ENCODE results near the gene WNT1. TPM values are rescaled to one million over a fixed set of nuclear protein-coding genes. Genes with fewer than 3 reads are reported as not detected.

The WNT1 gene
- total and polyA plus RNA-seq, 2 donors (not counting 1 experiment from before 2014, with no cell fraction given): not detected

DNA sequence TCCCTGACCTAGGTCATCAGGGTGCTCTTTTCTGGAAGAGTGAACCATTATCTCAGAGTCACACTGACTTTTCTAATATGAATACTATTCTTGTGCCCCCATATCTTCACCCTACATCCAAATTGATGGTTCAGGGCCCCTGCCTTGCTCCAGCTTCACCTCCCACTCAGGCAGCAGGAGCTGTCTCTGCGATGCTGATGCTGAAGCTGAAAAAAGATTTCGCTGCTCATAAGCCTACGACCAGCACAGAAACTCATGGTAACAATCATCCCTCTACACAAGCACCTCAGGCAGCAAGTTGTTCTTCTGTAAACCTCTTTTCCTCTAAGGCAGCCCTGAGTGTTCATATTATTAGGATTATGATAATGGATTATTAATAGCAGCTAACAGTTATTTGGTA is 24.1 kb upstream of the WNT1 start:
- Histone ChIP-seq H4K20me1 (ENCODE audit: control insufficient read depth, extremely low read depth, insufficient read depth, low read length) (no peaks in the 10 kb centered on the region), H3K27me3 (ENCODE audit: control insufficient read depth, insufficient read depth, low read length) (no peaks in the 10 kb centered on the region), H2AFZ (ENCODE audit: low read length) (no peak overlapping the region)

DNA sequence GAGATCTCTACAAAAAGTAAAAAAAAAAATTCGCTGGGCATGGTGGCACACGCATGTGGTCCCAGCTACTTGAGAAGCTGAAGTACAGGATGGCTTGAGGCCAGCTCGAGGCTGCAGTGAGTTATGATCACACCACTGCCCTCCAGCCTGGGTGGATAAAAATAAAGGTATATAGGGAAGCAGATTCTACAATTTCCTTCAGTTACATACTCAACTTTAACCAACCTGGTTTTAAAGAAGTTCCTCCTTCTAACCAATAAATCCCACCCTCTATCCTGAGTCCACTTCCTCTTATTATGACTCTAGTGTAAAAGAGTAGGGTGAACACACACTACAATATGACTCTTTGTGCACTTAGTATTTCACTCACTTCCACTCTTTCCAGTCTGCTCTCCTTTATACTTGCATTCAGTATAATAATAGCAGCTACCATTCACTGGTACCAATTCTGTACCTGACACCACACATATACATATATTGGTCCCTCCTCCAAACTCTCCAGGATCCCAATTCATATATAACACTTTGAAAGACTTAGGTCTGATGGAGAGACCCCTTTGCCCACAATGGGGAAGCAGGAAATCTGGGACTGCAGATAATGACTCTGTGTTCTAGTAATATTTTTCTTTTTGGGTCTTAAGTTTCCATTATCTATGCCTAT is 23.2 kb upstream of the WNT1 start:
- TF ChIP-seq EZH2 (IDR thresholded peaks at IDR 0.05; ENCODE audit: low read length, missing control alignments): no peak

More for the DNA sequence above, 24.1 kb upstream of the WNT1 start:
- DNase-seq (ENCODE audit: low read depth in 2 of 2): no peak
- TF ChIP-seq EZH2 (IDR thresholded peaks at IDR 0.05; ENCODE audit: low read length, missing control alignments): no peak
- TF ChIP-seq, protein P1, sequence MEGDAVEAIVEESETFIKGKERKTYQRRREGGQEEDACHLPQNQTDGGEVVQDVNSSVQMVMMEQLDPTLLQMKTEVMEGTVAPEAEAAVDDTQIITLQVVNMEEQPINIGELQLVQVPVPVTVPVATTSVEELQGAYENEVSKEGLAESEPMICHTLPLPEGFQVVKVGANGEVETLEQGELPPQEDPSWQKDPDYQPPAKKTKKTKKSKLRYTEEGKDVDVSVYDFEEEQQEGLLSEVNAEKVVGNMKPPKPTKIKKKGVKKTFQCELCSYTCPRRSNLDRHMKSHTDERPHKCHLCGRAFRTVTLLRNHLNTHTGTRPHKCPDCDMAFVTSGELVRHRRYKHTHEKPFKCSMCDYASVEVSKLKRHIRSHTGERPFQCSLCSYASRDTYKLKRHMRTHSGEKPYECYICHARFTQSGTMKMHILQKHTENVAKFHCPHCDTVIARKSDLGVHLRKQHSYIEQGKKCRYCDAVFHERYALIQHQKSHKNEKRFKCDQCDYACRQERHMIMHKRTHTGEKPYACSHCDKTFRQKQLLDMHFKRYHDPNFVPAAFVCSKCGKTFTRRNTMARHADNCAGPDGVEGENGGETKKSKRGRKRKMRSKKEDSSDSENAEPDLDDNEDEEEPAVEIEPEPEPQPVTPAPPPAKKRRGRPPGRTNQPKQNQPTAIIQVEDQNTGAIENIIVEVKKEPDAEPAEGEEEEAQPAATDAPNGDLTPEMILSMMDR (conservative IDR thresholded peaks at IDR 0.05 in 1 of 2, IDR thresholded peaks at IDR 0.05 in 1 of 2; ENCODE audit: low read depth in 1 of 2, low read length in 2 of 2): no peak
- no peak overlapping the region for H3K27ac ChIP-seq (ENCODE audit: insufficient read depth, low read length)
- no peak overlapping the region for H3K4me3 ChIP-seq (replicated peaks in 1 of 4; ENCODE audit: control extremely low read depth in 1 of 4, insufficient read depth in 1 of 4, low read depth in 3 of 4, low read length in 4 of 4)
- peaks cover 49% of the 10 kb centered on the region for H3K79me2 ChIP-seq (ENCODE audit: control insufficient read depth, insufficient read depth, low read length)
- H3K36me3 ChIP-seq (ENCODE audit: control insufficient read depth, insufficient read depth, low read length): peaks cover 2% of the 10 kb centered on the region
- H3K4me1 ChIP-seq (ENCODE audit: control insufficient read depth, extremely low read depth, insufficient read depth, low read length): peaks cover 6% of the 10 kb centered on the region
- H3K9me3 ChIP-seq (ENCODE audit: control insufficient read depth, insufficient read depth, low read depth, low read length): no peaks in the 10 kb centered on the region
- H3K4me2 ChIP-seq (ENCODE audit: extremely low read depth, insufficient read depth, low read length): no peak overlapping the region
- no peak overlapping the region for H3K9ac ChIP-seq (ENCODE audit: insufficient read depth, low read length)

DNA sequence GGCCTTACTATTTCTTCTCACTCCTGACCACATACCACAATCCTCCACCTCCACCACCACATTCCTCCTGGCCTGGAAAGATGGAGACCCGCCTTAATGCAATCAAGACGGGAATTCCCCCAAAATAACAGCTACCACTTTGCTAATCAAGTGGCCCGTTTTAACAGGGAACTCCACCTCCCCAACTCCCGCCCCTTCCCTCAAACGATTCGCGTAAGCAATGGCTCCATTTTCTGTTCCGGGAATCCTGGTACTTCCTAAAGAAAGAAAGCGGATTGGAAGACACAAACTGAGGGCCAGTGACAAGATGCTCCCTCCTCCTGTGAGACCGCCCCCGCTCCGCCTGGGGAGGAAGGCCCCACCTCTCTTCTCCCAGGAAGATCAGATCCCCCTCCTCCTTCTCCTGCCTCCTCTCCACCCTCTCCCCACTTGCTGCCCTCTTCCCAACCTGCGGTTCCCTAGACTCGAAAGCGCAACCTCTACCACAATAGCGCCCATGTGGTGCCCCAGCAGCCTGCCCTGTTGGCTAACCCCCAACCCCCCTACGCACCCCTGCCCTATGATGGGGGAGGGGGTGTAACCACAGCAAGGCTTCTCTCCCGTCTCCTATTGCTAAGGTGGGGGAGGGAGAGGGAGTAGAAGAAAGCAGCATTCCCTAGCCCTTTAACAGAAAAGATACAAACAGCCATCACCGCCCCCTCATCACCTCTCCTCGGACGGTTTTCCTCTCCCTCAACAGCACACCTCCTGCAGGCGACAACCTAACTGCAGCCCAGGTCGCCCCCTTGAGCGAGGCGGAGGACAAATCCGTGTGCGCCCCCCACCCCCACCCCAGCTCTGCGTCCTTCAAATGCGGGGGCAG is 21.6 kb upstream of the WNT1 start:
- H3K4me3 ChIP-seq (replicated peaks in 1 of 4; ENCODE audit: control extremely low read depth in 1 of 4, insufficient read depth in 1 of 4, low read depth in 3 of 4, low read length in 4 of 4): peak overlapping the region; percentile 93 to 95 (median 94)
- no peak for TF ChIP-seq EZH2 (IDR thresholded peaks at IDR 0.05; ENCODE audit: low read length, missing control alignments)
- TF ChIP-seq, protein P1 (conservative IDR thresholded peaks at IDR 0.05 in 1 of 2, IDR thresholded peaks at IDR 0.05 in 1 of 2; ENCODE audit: low read depth in 1 of 2, low read length in 2 of 2): no peak
- H3K36me3 ChIP-seq (ENCODE audit: control insufficient read depth, insufficient read depth, low read length): peaks cover 2% of the 10 kb centered on the region
- peak overlapping the region; percentile 50 for H2AFZ ChIP-seq (ENCODE audit: low read length)
- no peaks in the 10 kb centered on the region for H3K27me3 ChIP-seq (ENCODE audit: control insufficient read depth, insufficient read depth, low read length)
- H3K9me3 ChIP-seq (ENCODE audit: control insufficient read depth, insufficient read depth, low read depth, low read length): no peaks in the 10 kb centered on the region
- peak overlapping the region; percentile 96 for H3K4me2 ChIP-seq (ENCODE audit: extremely low read depth, insufficient read depth, low read length)
- H3K27ac ChIP-seq (ENCODE audit: insufficient read depth, low read length): peak overlapping the region; percentile 83
- peaks cover 8% of the 10 kb centered on the region for H3K4me1 ChIP-seq (ENCODE audit: control insufficient read depth, extremely low read depth, insufficient read depth, low read length)
- peak; percentile 97 to 99 for DNase-seq (ENCODE audit: low read depth in 2 of 2)
- no peaks in the 10 kb centered on the region for H4K20me1 ChIP-seq (ENCODE audit: control insufficient read depth, extremely low read depth, insufficient read depth, low read length)
- peaks cover 46% of the 10 kb centered on the region for H3K79me2 ChIP-seq (ENCODE audit: control insufficient read depth, insufficient read depth, low read length)
- peak overlapping the region; percentile 91 for H3K9ac ChIP-seq (ENCODE audit: insufficient read depth, low read length)

More for the DNA sequence above, 23.2 kb upstream of the WNT1 start:
- H3K9ac ChIP-seq (ENCODE audit: insufficient read depth, low read length): no peak overlapping the region
- H3K36me3 ChIP-seq (ENCODE audit: control insufficient read depth, insufficient read depth, low read length): peaks cover 2% of the 10 kb centered on the region
- DNase-seq (ENCODE audit: low read depth in 2 of 2): no peak
- H2AFZ ChIP-seq (ENCODE audit: low read length): no peak overlapping the region
- no peak overlapping the region for H3K4me3 ChIP-seq (replicated peaks in 1 of 4; ENCODE audit: control extremely low read depth in 1 of 4, insufficient read depth in 1 of 4, low read depth in 3 of 4, low read length in 4 of 4)
- no peaks in the 10 kb centered on the region for H4K20me1 ChIP-seq (ENCODE audit: control insufficient read depth, extremely low read depth, insufficient read depth, low read length)
- no peaks in the 10 kb centered on the region for H3K27me3 ChIP-seq (ENCODE audit: control insufficient read depth, insufficient read depth, low read length)
- H3K9me3 ChIP-seq (ENCODE audit: control insufficient read depth, insufficient read depth, low read depth, low read length): no peaks in the 10 kb centered on the region
- H3K4me2 ChIP-seq (ENCODE audit: extremely low read depth, insufficient read depth, low read length): no peak overlapping the region
- peaks cover 48% of the 10 kb centered on the region for H3K79me2 ChIP-seq (ENCODE audit: control insufficient read depth, insufficient read depth, low read length)
- H3K27ac ChIP-seq (ENCODE audit: insufficient read depth, low read length): no peak overlapping the region
- H3K4me1 ChIP-seq (ENCODE audit: control insufficient read depth, extremely low read depth, insufficient read depth, low read length): peaks cover 6% of the 10 kb centered on the region

Measured in fibroblast of lung (primary cell).